ENCODE data around the gene TRAF2.

TRAF2 gene

GRCh38 chr9:136913701-136914438 lies 27.6 kb downstream of the TRAF2 start:
- TF ChIP-seq MAX (IDR thresholded peaks at IDR 0.05) (no peak), ZBTB7A (IDR thresholded peaks at IDR 0.05; ENCODE audit: low read depth) (no peak), CREB1 (IDR thresholded peaks at IDR 0.05; ENCODE audit: low read depth) (no peak), NFIC (IDR thresholded peaks at IDR 0.05) (no peak), TAF1 (IDR thresholded peaks at IDR 0.05; ENCODE audit: low read depth) (no peak), REST (IDR thresholded peaks at IDR 0.05; ENCODE audit: low read depth) (no peak), TEAD4 (IDR thresholded peaks at IDR 0.05) (no peak), TCF12 (IDR thresholded peaks at IDR 0.05; ENCODE audit: low read depth) (no peak), RAD21 (IDR thresholded peaks at IDR 0.05; ENCODE audit: low read depth) (no peak), USF1 (IDR thresholded peaks at IDR 0.05) (no peak), FOXM1 (IDR thresholded peaks at IDR 0.05; ENCODE audit: borderline replicate concordance, low read depth) (no peak), EP300 (IDR thresholded peaks at IDR 0.05; ENCODE audit: borderline replicate concordance) (no peak), EGR1 (IDR thresholded peaks at IDR 0.05) (no peak)

GRCh38 chr9:136915632-136916329 lies 29.5 kb downstream of the TRAF2 start:
- TF ChIP-seq RAD21 (IDR thresholded peaks at IDR 0.05; ENCODE audit: low read depth) (no peak), MAX (IDR thresholded peaks at IDR 0.05) (no peak)

- TF ChIP-seq EP300 (IDR thresholded peaks at IDR 0.05; ENCODE audit: borderline replicate concordance) (no peak), TAF1 (IDR thresholded peaks at IDR 0.05; ENCODE audit: low read depth) (no peak), EGR1 (IDR thresholded peaks at IDR 0.05) (no peak), CREB1 (IDR thresholded peaks at IDR 0.05; ENCODE audit: low read depth) (no peak), TCF12 (IDR thresholded peaks at IDR 0.05; ENCODE audit: low read depth) (no peak), TEAD4 (IDR thresholded peaks at IDR 0.05) (no peak), ZBTB7A (IDR thresholded peaks at IDR 0.05; ENCODE audit: low read depth) (no peak), RAD21 (IDR thresholded peaks at IDR 0.05; ENCODE audit: low read depth) (no peak), USF1 (IDR thresholded peaks at IDR 0.05) (no peak), CEBPB (IDR thresholded peaks at IDR 0.05) (no peak), MAX (IDR thresholded peaks at IDR 0.05) (no peak), FOXM1 (IDR thresholded peaks at IDR 0.05; ENCODE audit: borderline replicate concordance, low read depth) (no peak), YY1 (IDR thresholded peaks at IDR 0.05; ENCODE audit: low read depth) (no peak), REST (IDR thresholded peaks at IDR 0.05; ENCODE audit: low read depth) (no peak), NFIC (IDR thresholded peaks at IDR 0.05) (no peak)
Observed at GRCh38 chr9:136916330-136917184, 30.2 kb downstream of the TRAF2 start.

- TF ChIP-seq EP300 (IDR thresholded peaks at IDR 0.05; ENCODE audit: borderline replicate concordance) (no peak), CEBPB (IDR thresholded peaks at IDR 0.05) (no peak), TCF12 (IDR thresholded peaks at IDR 0.05; ENCODE audit: low read depth) (no peak), MAX (IDR thresholded peaks at IDR 0.05) (no peak), NFIC (IDR thresholded peaks at IDR 0.05) (no peak), EGR1 (IDR thresholded peaks at IDR 0.05) (no peak), TEAD4 (IDR thresholded peaks at IDR 0.05) (no peak), REST (IDR thresholded peaks at IDR 0.05; ENCODE audit: low read depth) (no peak), ZBTB7A (IDR thresholded peaks at IDR 0.05; ENCODE audit: low read depth) (no peak), YY1 (IDR thresholded peaks at IDR 0.05; ENCODE audit: low read depth) (no peak), RAD21 (IDR thresholded peaks at IDR 0.05; ENCODE audit: low read depth) (no peak), TAF1 (IDR thresholded peaks at IDR 0.05; ENCODE audit: low read depth) (no peak), USF1 (IDR thresholded peaks at IDR 0.05) (no peak), FOXM1 (IDR thresholded peaks at IDR 0.05; ENCODE audit: borderline replicate concordance, low read depth) (no peak), CREB1 (IDR thresholded peaks at IDR 0.05; ENCODE audit: low read depth) (no peak)
Observed at GRCh38 chr9:136917902-136918301, 31.6 kb downstream of the TRAF2 start.

All from Ishikawa (cell line).